ENCODE data around the gene WDR93.

The WDR93 gene

GRCh38 chr15:89753855-89754254 lies 63.2 kb downstream of the WDR93 start:
- no peak overlapping the region for H3K27ac ChIP-seq
- TF ChIP-seq, protein P1, sequence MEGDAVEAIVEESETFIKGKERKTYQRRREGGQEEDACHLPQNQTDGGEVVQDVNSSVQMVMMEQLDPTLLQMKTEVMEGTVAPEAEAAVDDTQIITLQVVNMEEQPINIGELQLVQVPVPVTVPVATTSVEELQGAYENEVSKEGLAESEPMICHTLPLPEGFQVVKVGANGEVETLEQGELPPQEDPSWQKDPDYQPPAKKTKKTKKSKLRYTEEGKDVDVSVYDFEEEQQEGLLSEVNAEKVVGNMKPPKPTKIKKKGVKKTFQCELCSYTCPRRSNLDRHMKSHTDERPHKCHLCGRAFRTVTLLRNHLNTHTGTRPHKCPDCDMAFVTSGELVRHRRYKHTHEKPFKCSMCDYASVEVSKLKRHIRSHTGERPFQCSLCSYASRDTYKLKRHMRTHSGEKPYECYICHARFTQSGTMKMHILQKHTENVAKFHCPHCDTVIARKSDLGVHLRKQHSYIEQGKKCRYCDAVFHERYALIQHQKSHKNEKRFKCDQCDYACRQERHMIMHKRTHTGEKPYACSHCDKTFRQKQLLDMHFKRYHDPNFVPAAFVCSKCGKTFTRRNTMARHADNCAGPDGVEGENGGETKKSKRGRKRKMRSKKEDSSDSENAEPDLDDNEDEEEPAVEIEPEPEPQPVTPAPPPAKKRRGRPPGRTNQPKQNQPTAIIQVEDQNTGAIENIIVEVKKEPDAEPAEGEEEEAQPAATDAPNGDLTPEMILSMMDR (conservative IDR thresholded peaks at IDR 0.05; ENCODE audit: low read depth, low read length) = no peak
- H3K4me2 ChIP-seq = no peak overlapping the region
- peaks cover 27% of the 10 kb centered on the region for H3K4me1 ChIP-seq (ENCODE audit: low read depth, poor library complexity, severe bottlenecking)
- no peaks in the 10 kb centered on the region for H4K20me1 ChIP-seq (ENCODE audit: insufficient read depth)
- H3K4me3 ChIP-seq (IDR thresholded peaks at IDR 0.05; ENCODE audit: insufficient read depth, low read depth, low read length) = no peak overlapping the region
- H3K36me3 ChIP-seq (ENCODE audit: insufficient read depth) = no peaks in the 10 kb centered on the region
- H3K27me3 ChIP-seq (ENCODE audit: insufficient read depth, low read depth) = no peaks in the 10 kb centered on the region
- no peaks in the 10 kb centered on the region for H3K79me2 ChIP-seq (ENCODE audit: insufficient read depth, low read depth)
- H3K9ac ChIP-seq = no peak overlapping the region
- H2AFZ ChIP-seq (ENCODE audit: low read depth) = no peak overlapping the region

DNA sequence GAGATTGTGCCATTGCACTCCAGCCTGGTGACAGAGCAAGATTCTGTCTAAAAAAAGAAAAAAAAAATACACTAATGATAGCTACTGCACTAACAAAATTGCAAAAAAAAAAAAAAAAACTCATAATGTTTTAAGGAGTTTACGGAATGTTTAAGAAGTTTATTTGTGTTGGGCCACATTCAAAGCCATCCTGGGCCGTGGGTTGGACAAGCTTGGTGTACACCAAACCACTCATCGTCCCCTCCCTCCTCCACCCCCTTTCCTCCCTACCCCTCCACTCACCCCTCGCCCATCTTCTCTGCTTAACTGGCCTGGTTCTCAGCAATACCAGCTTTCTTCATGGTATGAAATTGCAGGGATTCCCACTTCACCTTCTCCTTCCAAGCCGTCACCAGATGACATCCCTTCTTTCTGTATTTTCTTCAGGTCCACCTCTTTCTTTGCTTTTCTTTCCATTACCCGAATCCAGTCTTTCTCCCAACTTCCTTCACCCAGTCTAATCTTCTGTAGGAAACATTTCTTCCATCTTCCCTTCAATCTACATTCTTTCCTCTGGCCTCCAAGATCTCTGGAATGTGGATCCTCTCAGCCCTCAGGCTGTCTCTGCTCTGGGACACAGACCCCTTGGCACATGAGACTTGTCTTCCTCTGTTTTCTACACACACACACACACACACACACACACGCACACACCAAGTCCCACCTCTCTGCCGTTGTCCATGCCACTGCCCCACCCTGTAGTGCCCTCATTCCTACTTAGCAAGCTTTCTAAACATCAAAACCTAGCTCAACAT lies 63.9 kb downstream of the WDR93 start:
- Histone ChIP-seq H3K4me1 (ENCODE audit: low read depth, poor library complexity, severe bottlenecking) (peaks cover 34% of the 10 kb centered on the region), H2AFZ (ENCODE audit: low read depth) (no peak overlapping the region)
- TF ChIP-seq, protein P1 (conservative IDR thresholded peaks at IDR 0.05; ENCODE audit: low read depth, low read length) = no peak

GRCh38 chr15:89755701-89756100 lies 65.1 kb downstream of the WDR93 start:
- H3K27ac ChIP-seq = no peak overlapping the region
- TF ChIP-seq, protein P1 (conservative IDR thresholded peaks at IDR 0.05; ENCODE audit: low read depth, low read length) = no peak

More for the DNA sequence above, 63.9 kb downstream of the WDR93 start:
- no peaks in the 10 kb centered on the region for H3K79me2 ChIP-seq (ENCODE audit: insufficient read depth, low read depth)
- no peaks in the 10 kb centered on the region for H3K27me3 ChIP-seq (ENCODE audit: insufficient read depth, low read depth)
- no peak overlapping the region for H3K27ac ChIP-seq
- H3K4me3 ChIP-seq (IDR thresholded peaks at IDR 0.05; ENCODE audit: insufficient read depth, low read depth, low read length) = no peak overlapping the region
- no peak overlapping the region for H3K9ac ChIP-seq
- no peaks in the 10 kb centered on the region for H3K36me3 ChIP-seq (ENCODE audit: insufficient read depth)
- no peaks in the 10 kb centered on the region for H4K20me1 ChIP-seq (ENCODE audit: insufficient read depth)
- H3K4me2 ChIP-seq = no peak overlapping the region

DNA sequence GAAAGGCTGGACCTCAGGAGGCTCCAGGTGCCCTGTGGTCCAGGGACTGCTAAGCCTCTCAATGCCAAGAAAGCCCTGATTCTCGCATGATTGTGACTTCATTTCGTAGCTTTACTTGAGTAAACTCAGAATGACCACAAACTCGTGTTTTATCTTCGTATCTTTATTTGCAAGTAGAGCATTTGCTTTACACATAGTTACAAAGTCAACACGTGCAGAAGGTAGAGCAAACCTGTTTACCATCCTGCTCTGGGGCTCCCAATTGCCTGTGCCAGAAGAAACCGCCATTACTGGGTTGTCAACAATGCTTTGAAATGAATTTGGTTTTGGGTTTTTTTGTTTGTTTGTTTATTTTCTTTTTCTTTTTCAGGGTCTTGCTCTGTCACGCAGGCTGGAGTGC lies 66.3 kb downstream of the WDR93 start:
- Histone ChIP-seq H3K9ac (no peak overlapping the region), H3K4me3 (IDR thresholded peaks at IDR 0.05; ENCODE audit: insufficient read depth, low read depth, low read length) (no peak overlapping the region), H2AFZ (ENCODE audit: low read depth) (no peak overlapping the region), H3K27ac (no peak overlapping the region), H3K27me3 (ENCODE audit: insufficient read depth, low read depth) (no peaks in the 10 kb centered on the region), H4K20me1 (ENCODE audit: insufficient read depth) (no peaks in the 10 kb centered on the region), H3K79me2 (ENCODE audit: insufficient read depth, low read depth) (no peaks in the 10 kb centered on the region), H3K36me3 (ENCODE audit: insufficient read depth) (no peaks in the 10 kb centered on the region), H3K4me2 (no peak overlapping the region), H3K4me1 (ENCODE audit: low read depth, poor library complexity, severe bottlenecking) (peaks cover 44% of the 10 kb centered on the region)
- TF ChIP-seq, protein P1 (conservative IDR thresholded peaks at IDR 0.05; ENCODE audit: low read depth, low read length) = no peak

More at GRCh38 chr15:89755701-89756100, 65.1 kb downstream of the WDR93 start:
- H3K4me3 ChIP-seq (IDR thresholded peaks at IDR 0.05; ENCODE audit: insufficient read depth, low read depth, low read length) = no peak overlapping the region
- no peaks in the 10 kb centered on the region for H3K36me3 ChIP-seq (ENCODE audit: insufficient read depth)
- no peak overlapping the region for H3K9ac ChIP-seq
- no peaks in the 10 kb centered on the region for H3K27me3 ChIP-seq (ENCODE audit: insufficient read depth, low read depth)
- no peak overlapping the region for H2AFZ ChIP-seq (ENCODE audit: low read depth)
- no peak overlapping the region for H3K4me2 ChIP-seq
- H3K4me1 ChIP-seq (ENCODE audit: low read depth, poor library complexity, severe bottlenecking) = peaks cover 41% of the 10 kb centered on the region
- no peaks in the 10 kb centered on the region for H4K20me1 ChIP-seq (ENCODE audit: insufficient read depth)
- no peaks in the 10 kb centered on the region for H3K79me2 ChIP-seq (ENCODE audit: insufficient read depth, low read depth)

Measured in KMS-11 (cell line).